H9 (cell line): ENCODE measurements around the gene TMEM82. TPM values are rescaled to one million over a fixed set of nuclear protein-coding genes. Genes with fewer than 3 reads are reported as not detected.

Source experiments
- DNase-seq: peaks from one replicate; pipeline ENCODE4 v3.0.0-alpha.2; 2017
- H2AFZ ChIP-seq: one replicate; pipeline ENCODE4 v1.6.1; 2013; ENCODE audit warnings: mild to moderate bottlenecking, low read length, control low read depth, moderate library complexity
- H2AK5ac ChIP-seq: 2 replicates; pipeline ENCODE4 v1.6.1; 2013; ENCODE audit warnings: low read length, control low read depth, mixed read lengths; ENCODE audit not compliant: insufficient read length
- H2BK120ac ChIP-seq: one replicate; pipeline ENCODE4 v1.6.1; 2013; ENCODE audit warnings: low read depth, mild to moderate bottlenecking, low read length, control low read depth, inconsistent platforms; ENCODE audit not compliant: poor library complexity, severe bottlenecking
- H2BK12ac ChIP-seq: 2 replicates; pipeline ENCODE4 v1.6.1; 2013; ENCODE audit warnings: low read length, control low read depth, mixed read lengths, low read depth; ENCODE audit not compliant: insufficient read length
- H2BK15ac ChIP-seq: 2 replicates; pipeline ENCODE4 v1.6.1; 2013; ENCODE audit warnings: low read depth, low read length, control low read depth
- H2BK20ac ChIP-seq: one replicate; pipeline ENCODE4 v1.6.1; 2013; ENCODE audit warnings: low read depth, mild to moderate bottlenecking, low read length, control low read depth, inconsistent platforms; ENCODE audit not compliant: poor library complexity, severe bottlenecking
- H2BK5ac ChIP-seq: 2 replicates; pipeline ENCODE4 v1.6.1; 2013; ENCODE audit warnings: low read length, control low read depth, mixed read lengths; ENCODE audit not compliant: insufficient read length
- H3K14ac ChIP-seq: 2 replicates; pipeline ENCODE4 v1.6.1; 2013; ENCODE audit warnings: low read length, control low read depth; ENCODE audit not compliant: insufficient read depth
- H3K18ac ChIP-seq: 2 replicates; pipeline ENCODE4 v1.6.1; 2013; ENCODE audit warnings: low read depth, mild to moderate bottlenecking, mixed read lengths, low read length, control low read depth; ENCODE audit not compliant: insufficient read length
- H3K23ac ChIP-seq: 2 replicates; pipeline ENCODE4 v1.6.1; 2013; ENCODE audit warnings: low read length, control low read depth, mixed read lengths, low read depth; ENCODE audit not compliant: insufficient read length
- H3K23me2 ChIP-seq: 2 replicates; pipeline ENCODE4 v1.6.1; 2013; ENCODE audit warnings: low read depth, mild to moderate bottlenecking, mixed read lengths, low read length, control low read depth; ENCODE audit not compliant: insufficient read length, poor library complexity, severe bottlenecking
- H3K27ac ChIP-seq: 2 replicates; pipeline ENCODE4 v1.5.1; 2013; ENCODE audit warnings: low read length, control low read depth, mixed read lengths, low read depth; ENCODE audit not compliant: insufficient read length
- H3K27me3 ChIP-seq: 2 replicates; pipeline ENCODE4 v1.6.1; 2013; ENCODE audit warnings: low read length, control low read depth, inconsistent platforms; ENCODE audit not compliant: insufficient read depth
- H3K4ac ChIP-seq: 2 replicates; pipeline ENCODE4 v1.6.1; 2013; ENCODE audit warnings: low read depth, mild to moderate bottlenecking, control low read depth, inconsistent platforms, low read length, moderate library complexity
- H3K4me1 ChIP-seq: 2 replicates; pipeline ENCODE4 v1.6.1; 2013; ENCODE audit warnings: low read length, control low read depth, inconsistent platforms; ENCODE audit not compliant: insufficient read depth
- H3K4me2 ChIP-seq: 2 replicates; pipeline ENCODE4 v1.6.1; 2013; ENCODE audit warnings: low read length, control low read depth, mixed read lengths; ENCODE audit not compliant: insufficient read length, insufficient read depth
- H3K56ac ChIP-seq: 2 replicates; pipeline ENCODE4 v1.6.1; 2013; ENCODE audit warnings: low read depth, mild to moderate bottlenecking, mixed read lengths, low read length, control low read depth; ENCODE audit not compliant: insufficient read length
- H3K79me1 ChIP-seq: 2 replicates; pipeline ENCODE4 v1.6.1; 2013; ENCODE audit warnings: low read depth, mild to moderate bottlenecking, moderate library complexity, low read length, control low read depth, inconsistent platforms; ENCODE audit not compliant: insufficient read depth, poor library complexity, severe bottlenecking
- H3K79me2 ChIP-seq: 2 replicates; pipeline ENCODE4 v1.6.1; 2013; ENCODE audit warnings: low read length, control low read depth, inconsistent platforms; ENCODE audit not compliant: insufficient read depth
- H3K9ac ChIP-seq: 2 replicates; pipeline ENCODE4 v1.6.1; 2013; ENCODE audit warnings: low read length, control low read depth, mixed read lengths; ENCODE audit not compliant: insufficient read length; ENCODE audit errors: extremely low read depth
- H3K9me3 ChIP-seq: one replicate; pipeline ENCODE4 v1.6.1; 2013; ENCODE audit warnings: low read depth, low read length, inconsistent platforms; ENCODE audit not compliant: control insufficient read depth
- H3T11ph ChIP-seq: one replicate; pipeline ENCODE4 v1.6.1; 2013; ENCODE audit warnings: mild to moderate bottlenecking, low read length, control low read depth, inconsistent platforms
- H4K20me1 ChIP-seq: one replicate; pipeline ENCODE4 v1.6.1; 2013; ENCODE audit not compliant: control insufficient read depth, insufficient read length, insufficient read depth
- H4K5ac ChIP-seq: 2 replicates; pipeline ENCODE4 v1.6.1; 2013; ENCODE audit warnings: low read depth, mild to moderate bottlenecking, mixed read lengths, low read length, control low read depth; ENCODE audit not compliant: insufficient read length
- H4K8ac ChIP-seq: replicated peaks from 2 replicates; pipeline ENCODE4 v1.6.1; 2013; ENCODE audit warnings: low read length, control low read depth, mixed read lengths, low read depth; ENCODE audit not compliant: insufficient read length
- H4K91ac ChIP-seq: 2 replicates; pipeline ENCODE4 v1.6.1; 2013; ENCODE audit warnings: low read depth, mild to moderate bottlenecking, moderate library complexity, mixed read lengths, low read length, control low read depth; ENCODE audit not compliant: insufficient read length
- H3K27ac Mint-ChIP-seq, 3 experiments: 2 replicates in 2 of 3; 3 replicates in 1 of 3; pipeline ENCODE4 v1.8.0; 2020 to 2021; ENCODE audit warnings: mixed read lengths in 3 of 3, mild to moderate bottlenecking in 1 of 3, moderate library complexity in 1 of 3
- H3K27me3 Mint-ChIP-seq: 2 replicates; pipeline ENCODE4 v1.8.0; 2021; ENCODE audit warnings: low read depth, mild to moderate bottlenecking, moderate library complexity, mixed read lengths
- H3K36me3 Mint-ChIP-seq, 3 experiments: 2 replicates in 2 of 3; 3 replicates in 1 of 3; pipeline ENCODE4 v1.8.0; 2020 to 2021; ENCODE audit warnings: low read depth in 3 of 3, mixed read lengths in 3 of 3; ENCODE audit not compliant: insufficient read depth in 1 of 3
- H3K4me1 Mint-ChIP-seq, 2 experiments: 2 replicates each; pipeline ENCODE4 v1.8.0; 2020; ENCODE audit warnings: mixed read lengths in 2 of 2
- H3K4me3 Mint-ChIP-seq, 2 experiments: 2 replicates in 1 of 2; 3 replicates in 1 of 2; pipeline ENCODE4 v1.8.0; 2020 to 2021; ENCODE audit warnings: mild to moderate bottlenecking in 2 of 2, mixed read lengths in 2 of 2, moderate library complexity in 1 of 2
- H3K9me3 Mint-ChIP-seq, 2 experiments: 2 replicates in 1 of 2; 3 replicates in 1 of 2; pipeline ENCODE4 v1.8.0; 2020; ENCODE audit warnings: mild to moderate bottlenecking in 2 of 2, mixed read lengths in 2 of 2, moderate library complexity in 1 of 2
- CTCF ChIP-seq: fragments of 200-600 bp; sonication (generic); conservative IDR thresholded peaks from 3 replicates; pipeline ENCODE4 v1.8.0; 2021; ENCODE audit warnings: antibody characterized with exemption, mild to moderate bottlenecking
- WGBS: extraction: QIAGEN DNeasy Blood & Tissue Kit; methylation state at CpG from one replicate; pipeline ENCODE4 v1.1.7; 2013; ENCODE audit warnings: missing lambda C conversion rate, low lambda C conversion rate, mixed read lengths; ENCODE audit not compliant: insufficient read length; ENCODE audit errors: extremely low coverage; 5-methylcytosine and 5-hydroxymethylcytosine counted together
- total RNA-seq: library from RNA; stranded (reverse); gene quantifications from 2 replicates; pipeline ENCODE4 v1.2.1, GENCODE V29; 2021

TMEM82 gene
- total RNA-seq, 1 experiment from 2014 or later: 1.4 TPM

DNA sequence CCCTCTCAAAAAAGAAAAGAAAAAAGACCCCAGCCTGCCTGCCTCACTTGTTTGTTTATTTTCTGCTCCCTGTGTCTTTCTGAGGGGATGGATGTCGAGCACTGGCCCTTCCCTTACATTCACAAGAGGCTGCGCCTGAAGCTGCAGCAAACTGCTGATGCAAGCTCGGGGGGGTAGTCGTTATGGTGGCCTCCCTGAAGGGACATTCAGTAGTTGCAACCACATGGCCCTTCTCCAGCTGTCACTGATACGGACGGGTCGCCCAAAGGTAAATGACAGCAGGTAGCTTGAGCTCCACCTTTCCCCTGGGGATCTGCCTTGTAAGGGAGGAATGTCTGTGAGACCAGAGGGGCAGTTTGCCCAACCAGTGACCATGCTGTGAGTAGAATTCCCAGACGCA, 40.5 kb upstream of the TMEM82 start:
- H3K18ac ChIP-seq: no peak overlapping the region
- no peak overlapping the region for H4K91ac ChIP-seq
- Mint-ChIP-seq H3K36me3 (peaks cover 6 to 22% (median 14%) of the 10 kb centered on the region in 3 experiments), H3K9me3 (no peaks in the 10 kb centered on the region), H3K27me3 (no peaks in the 10 kb centered on the region), H3K4me3 (no peak overlapping the region), H3K4me1 (peaks cover 3% of the 10 kb centered on the region in 2 experiments; a peak in 2 of 4 replicates), H3K27ac (peak overlapping the region in 2 of 3 experiments; percentile 49 to 56; a peak in 1 of 7 replicates)
- DNase-seq: no peak
- no peak overlapping the region for H2BK5ac ChIP-seq
- no peak for TF ChIP-seq CTCF
- H2BK120ac ChIP-seq: no peak overlapping the region
- no peak overlapping the region for H3K14ac ChIP-seq
- no peak overlapping the region for H3K9ac ChIP-seq
- H3K56ac ChIP-seq: no peak overlapping the region
- no peak overlapping the region for H3K27ac ChIP-seq
- no peak overlapping the region for H2BK15ac ChIP-seq
- no peak overlapping the region for H4K8ac ChIP-seq
- no peak overlapping the region for H3K23ac ChIP-seq
- no peaks in the 10 kb centered on the region for H3K9me3 ChIP-seq
- no peaks in the 10 kb centered on the region; the same call in 1 of the 2 replicates for H3K79me2 ChIP-seq
- H3K4me1 ChIP-seq: no peaks in the 10 kb centered on the region; the same call in 1 of the 2 replicates
- no peak overlapping the region for H2AK5ac ChIP-seq
- no peak overlapping the region for H2BK20ac ChIP-seq
- H2BK12ac ChIP-seq: no peak overlapping the region
- H4K20me1 ChIP-seq: no peaks in the 10 kb centered on the region
- no peaks in the 10 kb centered on the region for H3K27me3 ChIP-seq
- H3T11ph ChIP-seq: no peak overlapping the region
- no peaks in the 10 kb centered on the region for H3K23me2 ChIP-seq
- no CpG with 5 or more reads among the region's 8 CpGs for WGBS
- H4K5ac ChIP-seq: no peak overlapping the region
- H3K4ac ChIP-seq: no peak overlapping the region
- no peak overlapping the region for H2AFZ ChIP-seq
- no peaks in the 10 kb centered on the region for H3K79me1 ChIP-seq
- H3K4me2 ChIP-seq: no peak overlapping the region
